Esophagus squamous epithelium (tissue), 5 donors: ENCODE measurements around the gene TNIK. TPM values are rescaled to one million over a fixed set of nuclear protein-coding genes. Genes with fewer than 3 reads are reported as not detected.

ENCODE experiments used
- DNase-seq: peaks from one replicate; lab custom pipeline; 2025; lab: John Stamatoyannopoulos, UW
- H3K27ac ChIP-seq, 4 donors: fragments of 200-600 bp; sonication (generic); one replicate each; pipeline ENCODE4 v1.5.1; 2016 to 2019; ENCODE audit warnings: mild to moderate bottlenecking in 1 of 4
- H3K27me3 ChIP-seq, 4 donors: fragments of 200-600 bp; sonication (generic); 1 replicate in 3 of 4; 2 replicates in 1 of 4; pipeline versions ENCODE4 v1.5.1 to v1.6.0; 2017 to 2021; ENCODE audit warnings: antibody characterized with exemption in 1 of 4
- H3K36me3 ChIP-seq, 3 donors: fragments of 200-600 bp; sonication (generic); one replicate each; pipeline ENCODE4 v1.5.1; 2016 to 2019
- H3K4me1 ChIP-seq, 3 donors: fragments of 200-600 bp; sonication (generic); one replicate each; pipeline ENCODE4 v1.5.1; 2017 to 2019
- H3K4me3 ChIP-seq, 4 donors: fragments of 200-600 bp; sonication (generic); 1 replicate in 3 of 4; 2 replicates in 1 of 4; pipeline ENCODE4 v1.5.1; 2016 to 2019; ENCODE audit warnings: mild to moderate bottlenecking in 2 of 4, moderate library complexity in 1 of 4
- H3K9me3 ChIP-seq, 3 donors: fragments of 200-600 bp; sonication (generic); one replicate each; pipeline ENCODE4 v1.5.1; 2016 to 2019
- CTCF ChIP-seq, 6 experiments: fragments of 450-650 bp in 4 of 6; fragments of 200-600 bp in 2 of 6; sonication (generic) in 2 of 6; IDR thresholded peaks; one replicate each; pipeline ENCODE4 v1.5.1; 2016 to 2019; ENCODE audit warnings: antibody characterized with exemption in 6 of 6, mild to moderate bottlenecking in 4 of 6, moderate library complexity in 4 of 6
- POLR2A ChIP-seq, 4 donors: fragments of 450-650 bp; IDR thresholded peaks; one replicate each; pipeline ENCODE4 v1.6.1; 2017; ENCODE audit warnings: antibody characterized with exemption in 4 of 4, mild to moderate bottlenecking in 4 of 4, moderate library complexity in 3 of 4
- WGBS, 2 donors: methylation state at CpG; one replicate each; pipeline ENCODE4 v1.1.5; 2018; 5-methylcytosine and 5-hydroxymethylcytosine counted together
- intact Hi-C: fragments of 100-400 bp; cut with DNase I; formaldehyde crosslinking; loops from one replicate; pipeline ENCODE4 v1.15.0; 2022
- total RNA-seq, 4 donors: library from RNA; depleted of rRNA; stranded (reverse); fragments of >200 nt; gene quantifications; one replicate each; pipeline ENCODE4 v1.1.0, GENCODE V29; 2016
- donor health status: DM: yes; HTN: yes; CAD: no.

Gene TNIK
- total RNA-seq, 4 donors from 2014 or later: 2.2 to 11.6 (median 4.7) TPM

GRCh38 chr3:171314341-171314740 is 145.9 kb downstream of the TNIK start:
- no peaks in the 10 kb centered on the region for H3K9me3 ChIP-seq
- no peak for DNase-seq
- H3K4me3 ChIP-seq: no peak overlapping the region
- H3K27me3 ChIP-seq: no peaks in the 10 kb centered on the region
- H3K4me1 ChIP-seq: peaks cover 0 to 14% (median 0%) of the 10 kb centered on the region in 3 donors
- 94 to 100% methylated on average over 2 to 3 of the region's 3 CpGs for WGBS, 2 donors
- H3K27ac ChIP-seq: no peak overlapping the region
- intact Hi-C loops: no loop called here
- no peak for TF ChIP-seq CTCF (IDR thresholded peaks at IDR 0.05)
- no peak for TF ChIP-seq POLR2A (IDR thresholded peaks at IDR 0.05)
- no peaks in the 10 kb centered on the region for H3K36me3 ChIP-seq

- Histone ChIP-seq H3K4me3 (no peak overlapping the region), H3K9me3 (no peaks in the 10 kb centered on the region), H3K27me3 (no peaks in the 10 kb centered on the region), H3K4me1 (peaks cover 0 to 14% (median 0%) of the 10 kb centered on the region in 3 donors), H3K36me3 (no peaks in the 10 kb centered on the region), H3K27ac (no peak overlapping the region)
- no peak for TF ChIP-seq CTCF (IDR thresholded peaks at IDR 0.05)
- TF ChIP-seq POLR2A (IDR thresholded peaks at IDR 0.05): no peak
- intact Hi-C loops: no loop called here
- 90 to 94% methylated on average over 7 of the region's 7 CpGs for WGBS, 2 donors
- DNase-seq: no peak
Observed at GRCh38 chr3:171313702-171314101, 146.5 kb downstream of the TNIK start.

- no peak for DNase-seq
Observed at GRCh38 chr3:171312741-171313140, 147.5 kb downstream of the TNIK start.

GRCh38 chr3:171311784-171312183 is 148.4 kb downstream of the TNIK start:
- Histone ChIP-seq H3K9me3 (no peaks in the 10 kb centered on the region), H3K4me1 (peaks cover 0 to 16% (median 0%) of the 10 kb centered on the region in 3 donors), H3K36me3 (no peaks in the 10 kb centered on the region), H3K27ac (no peak overlapping the region), H3K27me3 (no peaks in the 10 kb centered on the region), H3K4me3 (no peak overlapping the region)
- no peak for DNase-seq
- intact Hi-C loops: no loop called here
- TF ChIP-seq POLR2A (IDR thresholded peaks at IDR 0.05) (no peak), CTCF (IDR thresholded peaks at IDR 0.05) (no peak)
- WGBS, 2 donors: 68 to 75% methylated on average over 6 of the region's 6 CpGs

More at GRCh38 chr3:171312741-171313140, 147.5 kb downstream of the TNIK start:
- H3K4me3 ChIP-seq: no peak overlapping the region
- 90 to 93% methylated on average over 7 to 8 of the region's 8 CpGs for WGBS, 2 donors
- no peaks in the 10 kb centered on the region for H3K27me3 ChIP-seq
- H3K27ac ChIP-seq: no peak overlapping the region
- peaks cover 0 to 9% (median 0%) of the 10 kb centered on the region in 3 donors for H3K4me1 ChIP-seq
- H3K36me3 ChIP-seq: no peaks in the 10 kb centered on the region
- intact Hi-C loops: no loop called here
- no peaks in the 10 kb centered on the region for H3K9me3 ChIP-seq
- no peak for TF ChIP-seq CTCF (IDR thresholded peaks at IDR 0.05)
- no peak for TF ChIP-seq POLR2A (IDR thresholded peaks at IDR 0.05)

GRCh38 chr3:171309906-171310359 is 150.3 kb downstream of the TNIK start:
- Histone ChIP-seq H3K4me1 (peaks cover 0 to 24% (median 4%) of the 10 kb centered on the region in 3 donors), H3K27me3 (no peaks in the 10 kb centered on the region), H3K4me3 (no peak overlapping the region), H3K36me3 (no peaks in the 10 kb centered on the region), H3K9me3 (no peaks in the 10 kb centered on the region), H3K27ac (no peak overlapping the region)
- DNase-seq: no peak
- intact Hi-C loops: no loop called here
- TF ChIP-seq CTCF (IDR thresholded peaks at IDR 0.05) (no peak), POLR2A (IDR thresholded peaks at IDR 0.05) (no peak)
